Ishikawa (cell line): ENCODE data around the gene ADGB.

Source experiments
- CEBPB ChIP-seq: IDR thresholded peaks from 2 replicates; pipeline ENCODE4 v1.6.1; 2012
- CREB1 ChIP-seq: IDR thresholded peaks from 2 replicates; pipeline ENCODE4 v1.6.1; 2012; ENCODE audit warnings: low read depth
- EGR1 ChIP-seq: IDR thresholded peaks from 2 replicates; pipeline ENCODE4 v1.6.1; 2012
- EP300 ChIP-seq: IDR thresholded peaks from 2 replicates; pipeline ENCODE4 v1.6.1; 2012; ENCODE audit warnings: borderline replicate concordance
- FOXM1 ChIP-seq: IDR thresholded peaks from 2 replicates; pipeline ENCODE4 v1.6.1; 2012; ENCODE audit warnings: low read depth, borderline replicate concordance
- MAX ChIP-seq: IDR thresholded peaks from 2 replicates; pipeline ENCODE4 v1.6.1; 2012
- NFIC ChIP-seq: IDR thresholded peaks from 2 replicates; pipeline ENCODE4 v1.6.1; 2012
- RAD21 ChIP-seq: IDR thresholded peaks from 2 replicates; pipeline ENCODE4 v1.6.1; 2012; ENCODE audit warnings: low read depth
- REST ChIP-seq: IDR thresholded peaks from 2 replicates; pipeline ENCODE4 v1.6.1; 2012; ENCODE audit warnings: low read depth, mild to moderate bottlenecking
- TAF1 ChIP-seq: IDR thresholded peaks from 2 replicates; pipeline ENCODE4 v1.6.1; 2012; ENCODE audit warnings: low read depth, mild to moderate bottlenecking
- TCF12 ChIP-seq: IDR thresholded peaks from 2 replicates; pipeline ENCODE4 v1.6.1; 2012; ENCODE audit warnings: low read depth
- TEAD4 ChIP-seq: IDR thresholded peaks from 2 replicates; pipeline ENCODE4 v1.6.1; 2012
- YY1 ChIP-seq: IDR thresholded peaks from 2 replicates; pipeline ENCODE4 v1.6.1; 2012; ENCODE audit warnings: low read depth
- ZBTB7A ChIP-seq: IDR thresholded peaks from 2 replicates; pipeline ENCODE4 v1.6.1; 2012; ENCODE audit warnings: low read depth
- TF ChIP-seq, protein P1 (sequence below): IDR thresholded peaks from 2 replicates; pipeline ENCODE4 v1.6.1; 2012

The ADGB gene

GRCh38 chr6:146862508-146862919 lies 263.7 kb downstream of the ADGB start:
- TF ChIP-seq TCF12: no peak
- no peak for TF ChIP-seq RAD21
- TF ChIP-seq MAX: no peak
- TF ChIP-seq EGR1: no peak
- no peak for TF ChIP-seq EP300
- TF ChIP-seq, protein P1, sequence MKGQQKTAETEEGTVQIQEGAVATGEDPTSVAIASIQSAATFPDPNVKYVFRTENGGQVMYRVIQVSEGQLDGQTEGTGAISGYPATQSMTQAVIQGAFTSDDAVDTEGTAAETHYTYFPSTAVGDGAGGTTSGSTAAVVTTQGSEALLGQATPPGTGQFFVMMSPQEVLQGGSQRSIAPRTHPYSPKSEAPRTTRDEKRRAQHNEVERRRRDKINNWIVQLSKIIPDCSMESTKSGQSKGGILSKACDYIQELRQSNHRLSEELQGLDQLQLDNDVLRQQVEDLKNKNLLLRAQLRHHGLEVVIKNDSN: no peak
- TF ChIP-seq FOXM1: no peak
- TF ChIP-seq NFIC: no peak
- TF ChIP-seq TEAD4: no peak
- no peak for TF ChIP-seq ZBTB7A
- TF ChIP-seq CREB1: no peak
- TF ChIP-seq YY1: no peak

GRCh38 chr6:146864300-146864699 lies 265.5 kb downstream of the ADGB start:
- TF ChIP-seq, protein P1: no peak
- TF ChIP-seq REST: no peak
- no peak for TF ChIP-seq CREB1
- TF ChIP-seq EP300: no peak
- no peak for TF ChIP-seq NFIC
- no peak for TF ChIP-seq MAX
- no peak for TF ChIP-seq CEBPB
- TF ChIP-seq RAD21: no peak
- TF ChIP-seq TAF1: no peak
- no peak for TF ChIP-seq EGR1
- TF ChIP-seq YY1: no peak
- no peak for TF ChIP-seq ZBTB7A
- no peak for TF ChIP-seq TEAD4
- no peak for TF ChIP-seq TCF12
- no peak for TF ChIP-seq FOXM1

DNA sequence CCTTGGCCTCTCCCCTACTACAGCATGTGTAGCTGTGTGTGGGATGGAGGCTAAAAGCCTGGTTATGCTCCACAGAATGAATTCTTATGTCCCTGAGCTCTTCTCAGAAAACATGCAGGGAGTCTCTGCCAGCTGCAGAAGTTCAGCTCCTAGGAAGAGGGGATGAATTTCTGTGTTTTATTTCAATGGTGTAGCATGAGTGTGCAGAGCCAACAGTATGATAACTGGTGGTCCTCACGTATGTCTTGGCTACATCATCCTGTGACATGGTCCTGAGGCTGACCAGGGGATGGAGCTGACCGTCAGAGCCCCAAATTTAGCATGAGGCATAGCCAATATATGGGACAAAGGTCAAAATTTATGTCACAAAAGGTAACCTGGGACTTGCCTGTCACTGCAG lies 266.1 kb downstream of the ADGB start:
- TF ChIP-seq ZBTB7A: no peak
- TF ChIP-seq NFIC: no peak
- no peak for TF ChIP-seq CEBPB
- TF ChIP-seq FOXM1: no peak
- TF ChIP-seq REST: no peak
- no peak for TF ChIP-seq YY1
- no peak for TF ChIP-seq EP300
